GM12864 (cell line): Measurements from ENCODE around the gene NR1I3.

ENCODE experiments used
- DNase-seq: peaks from one replicate; pipeline ENCODE4 v3.0.0-alpha.2; 2011; ENCODE audit warnings: low read depth
- H3K4me3 ChIP-seq: 2 replicates; pipeline ENCODE4 v1.5.1; 2011; ENCODE audit warnings: mild to moderate bottlenecking, low read depth, low read length, control low read depth
- CTCF ChIP-seq: IDR thresholded peaks from 2 replicates; pipeline ENCODE4 v1.5.1; 2011; ENCODE audit warnings: low read depth, mild to moderate bottlenecking, moderate library complexity, low read length, control low read depth, inconsistent platforms; ENCODE audit errors: missing control alignments

NR1I3 gene

GRCh38 chr1:161185732-161186311 lies 52.2 kb downstream of the NR1I3 start:
- no peak for DNase-seq
- no peak for TF ChIP-seq CTCF
- H3K4me3 ChIP-seq = peak overlapping the region; percentile 5; the same call in 1 of the 2 replicates

GRCh38 chr1:161185282-161185682 lies 52.7 kb downstream of the NR1I3 start:
- H3K4me3 ChIP-seq = no peak overlapping the region
- DNase-seq = peak; percentile 97
- TF ChIP-seq CTCF = no peak

- no peak for TF ChIP-seq CTCF
- no peak overlapping the region for H3K4me3 ChIP-seq
- peak; percentile 78 for DNase-seq
Measured at GRCh38 chr1:161182214-161182613, 55.8 kb downstream of the NR1I3 start.

GRCh38 chr1:161180639-161181038 lies 57.4 kb downstream of the NR1I3 start:
- no peak overlapping the region for H3K4me3 ChIP-seq
- peak; percentile 36 for TF ChIP-seq CTCF
- no peak for DNase-seq

- TF ChIP-seq CTCF = no peak
- no peak for DNase-seq
Measured at GRCh38 chr1:161179698-161180097, 58.3 kb downstream of the NR1I3 start.

More at GRCh38 chr1:161179698-161180097, 58.3 kb downstream of the NR1I3 start:
- H3K4me3 ChIP-seq = no peak overlapping the region
